Pons (tissue), 1 donor: ENCODE data around the gene MAP3K15.
A peak's percentile ranks its signal among the peaks of the same experiment; 100 is the strongest.

Experiments used
- DNase-seq: peaks from one replicate; pipeline ENCODE4 v3.0.0-alpha.2; 2016; ENCODE audit warnings: low spot score

MAP3K15 gene

DNA sequence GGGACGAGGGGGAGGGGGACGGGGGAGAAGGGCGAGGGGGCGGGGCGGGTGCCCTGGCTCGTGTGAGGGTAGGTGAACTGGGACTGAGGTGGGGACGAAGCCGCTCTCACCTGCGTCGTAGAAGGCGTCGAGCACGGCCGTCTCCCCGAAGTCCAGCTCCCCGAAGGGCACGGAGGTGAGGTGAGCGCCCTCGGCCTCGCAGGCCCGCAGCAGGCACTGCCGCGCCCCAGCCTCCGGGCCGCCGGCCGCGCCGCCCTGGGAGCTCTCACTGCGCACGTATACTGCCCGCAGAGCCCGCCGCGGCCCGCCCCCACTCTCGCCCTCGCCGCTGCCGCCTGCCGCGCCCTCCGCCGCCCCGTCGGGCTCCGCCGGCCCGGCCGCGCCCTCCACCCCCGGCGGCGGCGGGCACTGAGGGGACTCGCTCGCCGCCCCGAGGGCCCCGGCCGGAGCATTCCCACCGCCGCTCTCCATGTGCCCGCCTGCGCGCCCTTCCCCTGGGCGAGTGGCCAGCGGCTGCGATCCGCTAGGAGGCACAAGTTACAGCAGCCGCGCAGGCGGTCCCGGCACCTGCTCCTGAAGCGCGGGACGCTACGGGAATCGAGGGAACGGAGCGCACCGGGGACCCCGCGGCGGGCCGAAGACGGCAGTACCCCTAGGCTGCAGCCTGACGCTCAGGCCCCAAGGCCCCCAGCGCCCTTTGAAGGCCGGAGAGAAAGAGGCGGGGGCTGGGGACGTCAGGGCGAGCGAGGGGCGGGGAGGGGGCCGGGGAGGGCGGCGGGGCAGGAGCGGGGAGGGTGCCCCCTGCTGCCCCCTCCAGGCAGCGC is at the start of gene MAP3K15:
Gene MAP3K15, minus strand, starts transcription at position 718 of the 824 bp plus-strand sequence. Its CDS starts 247 bp downstream, at position 471.
- no peak for DNase-seq

DNA sequence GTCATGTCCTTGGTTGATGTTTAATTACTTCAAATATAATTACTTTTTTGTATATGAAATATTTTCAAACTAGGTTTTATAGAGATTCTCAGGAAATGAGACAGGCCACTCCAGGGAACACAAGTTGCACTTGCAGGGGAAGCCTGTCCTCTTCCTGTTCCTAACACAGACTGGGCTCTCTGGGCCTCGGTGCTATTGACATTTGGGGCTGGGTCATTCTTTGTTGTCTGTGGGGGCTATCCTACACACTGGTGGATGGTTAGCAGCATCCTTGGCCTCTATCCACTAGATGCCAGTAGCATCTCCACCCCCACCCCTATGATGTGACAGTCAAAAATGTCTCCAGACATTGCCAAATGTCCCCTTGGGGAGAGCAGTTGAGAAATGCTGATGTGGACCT is 49.3 kb upstream of the MAP3K15 start:
- DNase-seq = no peak

DNA sequence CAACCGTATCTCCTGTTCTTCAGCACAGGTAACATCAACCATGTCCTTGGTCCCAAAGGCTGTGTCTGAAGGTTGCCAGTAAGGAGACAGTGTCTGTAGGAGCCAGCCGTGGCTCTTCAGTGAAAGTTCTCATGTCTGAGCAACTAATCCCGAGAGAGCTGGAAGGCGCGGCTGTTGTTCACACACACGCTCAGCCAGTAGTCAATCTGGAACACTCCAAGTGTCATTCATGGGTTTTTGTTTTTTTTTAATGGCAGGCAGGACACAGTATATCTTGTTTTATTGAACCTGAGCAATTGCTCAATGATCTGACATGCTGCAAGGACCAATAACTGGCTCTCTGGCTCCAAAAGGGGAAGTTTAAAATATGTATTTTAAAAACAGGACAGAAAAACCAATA is 48.4 kb upstream of the MAP3K15 start:
- DNase-seq = no peak

DNA sequence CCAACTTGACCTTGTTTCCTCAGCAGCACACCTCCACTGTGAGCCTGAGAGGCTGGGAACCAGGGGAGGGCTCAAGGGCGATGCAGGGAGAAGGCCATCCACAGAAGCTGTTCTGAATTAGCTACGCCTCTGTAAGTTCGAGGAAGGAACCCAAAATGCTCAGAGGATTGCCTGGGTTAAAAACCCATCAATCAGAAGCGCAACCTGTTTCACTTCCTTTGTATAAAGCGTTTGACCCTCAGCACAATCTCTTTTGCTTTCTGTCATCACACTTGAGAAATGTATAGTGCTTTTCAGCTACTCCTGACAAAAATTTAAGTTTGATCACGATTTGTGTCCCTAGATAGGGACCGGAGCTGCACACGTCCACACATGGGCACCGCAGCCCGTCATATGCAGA is 48.0 kb upstream of the MAP3K15 start:
- DNase-seq = no peak

DNA sequence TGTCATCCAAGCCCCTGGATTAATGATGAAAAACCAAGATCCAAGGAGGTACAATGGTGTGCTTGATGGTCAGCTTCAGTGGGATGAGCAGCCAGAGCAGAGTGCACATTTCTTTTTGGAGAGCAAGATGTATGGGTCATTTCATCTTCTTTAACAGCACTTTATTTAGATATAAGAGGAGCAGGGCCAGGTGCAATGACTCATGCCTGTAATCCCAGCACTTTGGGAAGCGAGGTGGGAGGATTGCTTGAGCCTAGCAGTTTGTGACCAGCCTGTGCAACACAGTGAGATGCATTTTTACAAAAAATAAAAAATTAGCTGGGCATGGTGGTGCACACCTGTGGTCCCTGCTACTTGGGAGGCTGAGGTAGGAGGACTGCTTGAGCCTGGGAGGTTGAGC is 45.3 kb upstream of the MAP3K15 start:
- DNase-seq = no peak

DNA sequence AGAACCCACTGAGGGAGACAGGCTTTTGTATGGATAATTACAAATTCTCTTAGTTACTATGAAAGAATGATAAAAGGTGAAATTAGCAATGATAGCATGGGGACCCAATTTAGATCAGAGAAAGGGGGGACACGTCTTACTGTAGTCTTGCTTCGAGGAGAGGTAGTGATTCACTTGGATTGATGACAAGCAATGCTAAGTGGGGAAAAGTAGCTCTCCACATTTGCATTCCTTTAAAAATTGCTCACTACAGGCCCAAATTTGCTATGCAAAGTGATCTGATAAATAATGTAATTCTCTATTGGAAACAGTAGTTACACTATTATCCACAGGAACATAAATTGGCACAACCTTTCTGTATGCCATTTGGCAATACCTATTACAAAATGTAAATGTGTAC is 42.5 kb upstream of the MAP3K15 start:
- DNase-seq = no peak

- no peak for DNase-seq
These were observed 40.9 kb upstream of the MAP3K15 start for GRCh38 chrX:19556202-19556601.

GRCh38 chrX:19555683-19556082 is 40.4 kb upstream of the MAP3K15 start:
- DNase-seq = no peak

DNA sequence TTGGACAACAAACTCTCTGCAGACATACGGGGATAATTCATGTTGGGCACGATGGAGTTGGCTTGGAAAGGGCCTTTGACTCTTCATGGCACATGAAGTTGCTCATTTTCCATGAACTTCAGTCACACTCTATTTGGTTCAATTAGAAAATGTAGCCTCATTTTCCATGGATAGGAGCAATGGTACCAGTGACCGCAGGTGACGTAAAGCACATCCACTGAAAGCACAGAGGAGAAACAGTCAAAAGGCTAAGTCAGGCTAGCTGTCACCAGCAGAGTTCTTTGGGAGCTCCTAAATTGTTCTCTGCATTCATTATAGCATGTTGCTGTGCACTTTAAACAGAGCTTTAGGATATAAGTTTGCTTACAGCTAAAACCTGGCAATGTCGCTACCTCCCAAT is 39.9 kb upstream of the MAP3K15 start:
- no peak for DNase-seq

DNA sequence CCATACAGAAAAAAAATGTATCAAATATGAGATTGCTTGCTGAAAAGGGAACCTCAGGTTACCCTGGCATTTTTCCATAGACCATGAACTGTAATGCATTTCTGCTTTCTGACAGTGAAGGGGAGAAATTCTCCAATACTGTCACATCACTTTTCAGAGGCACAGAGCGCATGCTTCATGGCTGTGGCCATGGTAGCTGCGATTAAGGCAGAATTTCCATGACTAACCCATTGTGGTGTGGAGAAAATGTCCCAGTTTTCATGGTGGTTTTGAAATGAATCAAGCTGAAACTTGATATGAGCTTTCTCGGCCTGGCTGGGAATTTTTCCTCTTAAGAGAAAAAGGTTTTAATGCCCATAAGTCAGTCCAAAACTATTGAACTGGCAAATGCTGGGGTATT is 39.5 kb upstream of the MAP3K15 start:
- DNase-seq = no peak

DNA sequence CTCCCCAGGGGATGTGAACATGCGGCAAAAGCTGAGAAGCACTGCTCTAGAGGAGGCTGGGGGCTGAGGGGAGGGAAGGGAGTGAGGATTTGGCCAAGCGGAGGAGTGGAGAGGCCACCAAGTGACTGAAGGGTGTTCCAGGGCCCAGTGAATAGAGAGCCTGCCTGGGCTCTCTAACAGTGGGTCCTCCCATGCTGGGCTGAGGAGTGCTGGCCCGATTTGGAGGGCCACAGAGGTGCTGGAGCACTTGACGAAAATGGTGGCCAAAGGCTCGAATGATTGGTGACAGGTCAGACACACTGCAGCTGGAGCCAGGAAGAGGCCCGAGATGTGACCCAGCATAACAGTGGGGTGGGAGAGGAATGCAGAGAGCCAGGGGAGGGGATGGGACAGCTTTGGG is 37.5 kb upstream of the MAP3K15 start:
- no peak for DNase-seq

DNA sequence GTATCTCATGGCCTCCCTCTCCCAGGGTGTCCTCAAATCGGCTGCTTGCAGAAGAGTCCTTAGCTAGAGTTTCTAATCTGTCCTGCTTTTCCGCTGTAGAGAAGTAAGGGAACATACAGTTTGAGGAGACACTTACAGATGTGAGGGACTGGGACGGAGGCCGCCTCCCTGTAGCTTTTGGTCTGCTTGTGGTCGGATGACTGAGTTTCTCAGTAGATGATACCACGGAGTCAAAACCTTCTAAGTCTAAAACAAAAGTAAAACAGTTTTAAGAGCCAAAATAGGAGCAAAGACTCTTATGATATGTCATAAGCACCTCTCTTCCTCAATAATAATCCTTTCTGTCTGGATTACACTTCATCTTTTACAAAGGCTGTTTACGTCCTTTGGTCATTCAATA is 34.5 kb upstream of the MAP3K15 start:
- DNase-seq = no peak

DNA sequence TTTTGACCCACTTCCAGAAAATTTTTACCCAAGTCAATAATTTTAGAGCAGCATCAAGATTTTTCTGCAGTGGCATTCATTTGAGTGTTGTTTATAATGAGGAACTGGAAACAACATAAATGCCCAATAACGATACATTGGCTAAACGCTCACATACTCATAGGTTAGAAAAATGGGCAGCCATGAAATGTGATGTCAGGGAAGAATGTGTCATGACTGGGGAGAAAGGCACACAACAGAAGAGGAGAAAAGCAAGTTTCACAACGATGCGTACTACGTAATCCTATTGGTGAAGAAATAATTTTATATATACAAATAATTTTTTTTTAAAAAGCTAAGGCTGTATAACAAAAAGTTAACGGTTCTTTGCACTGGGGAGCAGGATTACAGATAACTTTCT is 33.6 kb upstream of the MAP3K15 start:
- DNase-seq = no peak

DNA sequence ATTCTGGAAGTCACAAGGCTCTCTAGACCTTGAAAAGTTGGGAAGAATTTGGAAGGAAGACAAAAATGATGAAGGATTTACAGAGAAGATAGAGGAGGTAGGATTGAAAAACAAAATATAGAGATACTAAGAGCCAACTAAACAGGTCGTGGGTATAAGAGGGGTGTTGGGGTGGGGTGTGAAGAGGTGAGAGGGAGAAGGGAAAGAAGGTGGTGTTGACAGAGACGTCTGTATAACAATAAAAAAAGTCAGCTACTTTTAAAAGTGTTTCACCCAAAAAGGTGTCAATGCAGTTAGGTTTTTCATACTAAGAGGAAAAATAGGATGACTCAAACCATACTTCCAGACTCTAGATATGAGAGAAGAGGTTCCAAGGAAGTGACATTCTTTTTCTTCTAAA is 33.0 kb upstream of the MAP3K15 start:
- DNase-seq = no peak

- DNase-seq = no peak
These were observed 30.3 kb upstream of the MAP3K15 start for GRCh38 chrX:19545651-19546050.

DNA sequence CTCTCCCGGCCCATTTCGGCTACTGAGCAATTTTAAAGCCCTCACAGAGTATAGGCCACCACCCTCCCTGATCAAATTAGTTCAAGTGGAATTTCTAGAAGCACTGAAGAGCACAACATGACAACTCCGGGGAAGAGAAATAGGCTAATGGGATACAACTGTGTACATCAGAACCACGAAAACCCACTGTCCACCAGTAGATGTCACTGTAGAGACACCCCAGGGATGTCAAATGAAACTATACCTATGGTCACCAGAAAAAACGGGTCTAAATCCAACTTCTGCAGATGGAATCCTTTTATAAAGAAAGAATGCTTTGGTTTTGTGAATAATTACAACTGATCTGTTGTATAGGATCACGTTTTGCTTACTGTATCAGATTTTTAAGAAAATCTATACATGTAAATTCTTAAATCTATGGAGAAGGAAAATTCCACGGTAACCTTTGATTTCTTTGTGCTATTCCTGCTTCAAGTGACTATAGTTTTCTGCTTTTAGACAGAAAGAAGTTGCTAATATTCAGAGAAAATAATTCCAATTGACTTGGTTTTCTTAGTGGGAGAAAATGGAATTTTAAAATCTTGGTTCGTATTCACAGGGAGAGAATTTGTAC is 29.5 kb upstream of the MAP3K15 start:
- DNase-seq = peak; percentile 61

- DNase-seq = peak; percentile 50
These were observed 28.7 kb upstream of the MAP3K15 start for GRCh38 chrX:19543951-19544381.

GRCh38 chrX:19543020-19543715 is 27.9 kb upstream of the MAP3K15 start:
- DNase-seq = no peak

GRCh38 chrX:19541931-19542330 is 26.6 kb upstream of the MAP3K15 start:
- DNase-seq = no peak

GRCh38 chrX:19541196-19541595 is 25.9 kb upstream of the MAP3K15 start:
- DNase-seq = no peak

DNA sequence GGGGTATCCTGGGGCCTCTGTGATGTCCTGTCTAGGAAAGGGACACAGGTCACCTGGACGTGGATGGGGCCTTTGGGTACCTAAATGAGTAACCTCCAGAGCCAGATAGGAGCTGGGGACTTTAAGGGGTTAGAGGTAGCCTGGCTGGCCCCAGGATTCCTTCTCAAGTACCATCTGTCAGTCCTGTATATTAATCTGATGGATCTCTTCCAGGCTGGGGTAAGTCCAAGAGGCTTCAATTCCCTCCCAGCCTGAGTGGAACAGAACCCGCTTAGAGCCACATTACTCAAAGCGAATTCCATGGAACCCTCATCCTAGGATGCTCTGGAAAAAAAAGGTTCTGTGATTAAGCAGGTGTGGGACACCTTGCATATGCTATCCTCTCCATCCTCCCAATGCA is 24.8 kb upstream of the MAP3K15 start:
- DNase-seq = no peak

- no peak for DNase-seq
These were observed 24.4 kb upstream of the MAP3K15 start for GRCh38 chrX:19539665-19540064.

- DNase-seq = peak; percentile 31
These were observed 20.2 kb upstream of the MAP3K15 start for GRCh38 chrX:19535476-19535875.
